GM19455 (cell line): ENCODE measurements around the gene PKM.
"Not testable (repeated sequence)": the region's sequence is repeated elsewhere in the genome, so short reads cannot be mapped to it uniquely, and the experiment has no call there.

Source experiments
- ATAC-seq: cut with Tn5 transposase; IDR thresholded peaks from one replicate; pipeline ENCODE4 v1.9.1; 2021; ENCODE audit not compliant: unreplicated experiment

Gene PKM

GRCh38 chr15:72179950-72180581, 50.9 kb downstream of the PKM start:
- no peak for ATAC-seq

DNA sequence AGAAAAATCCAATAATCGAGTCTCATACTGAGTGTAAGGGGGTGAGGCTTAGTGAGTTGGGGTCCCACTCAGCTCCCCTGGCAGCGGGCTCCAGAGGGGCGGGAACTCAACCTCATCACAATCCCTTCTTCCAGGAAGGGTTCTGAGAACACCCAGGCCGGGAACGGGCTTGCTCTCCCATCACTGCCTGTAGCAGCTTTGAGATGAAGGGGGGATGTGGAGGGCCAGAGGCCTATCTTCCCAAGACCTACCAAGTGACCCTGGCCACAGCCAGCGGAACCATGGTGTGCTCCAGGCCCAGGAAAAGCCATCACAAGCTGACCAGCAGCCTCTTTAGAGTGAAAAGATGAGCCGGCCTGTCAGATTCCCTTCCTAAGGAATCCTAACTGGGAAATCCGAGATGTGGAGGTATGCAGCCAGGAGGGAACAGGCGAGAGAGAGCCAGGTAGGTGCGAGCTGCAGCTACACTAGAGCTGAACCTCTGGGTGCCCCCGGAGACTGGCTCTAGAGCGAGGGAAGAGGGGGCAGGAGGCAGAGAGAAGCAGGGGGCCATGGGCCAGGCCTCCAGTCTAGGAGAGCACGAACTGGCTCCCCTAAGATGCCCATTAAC, 51.9 kb downstream of the PKM start:
- ATAC-seq, result no peak

- no peak for ATAC-seq
Observed at GRCh38 chr15:72176743-72177142, 54.2 kb downstream of the PKM start.

- ATAC-seq, result no peak
Observed at GRCh38 chr15:72176159-72176558, 54.8 kb downstream of the PKM start.

DNA sequence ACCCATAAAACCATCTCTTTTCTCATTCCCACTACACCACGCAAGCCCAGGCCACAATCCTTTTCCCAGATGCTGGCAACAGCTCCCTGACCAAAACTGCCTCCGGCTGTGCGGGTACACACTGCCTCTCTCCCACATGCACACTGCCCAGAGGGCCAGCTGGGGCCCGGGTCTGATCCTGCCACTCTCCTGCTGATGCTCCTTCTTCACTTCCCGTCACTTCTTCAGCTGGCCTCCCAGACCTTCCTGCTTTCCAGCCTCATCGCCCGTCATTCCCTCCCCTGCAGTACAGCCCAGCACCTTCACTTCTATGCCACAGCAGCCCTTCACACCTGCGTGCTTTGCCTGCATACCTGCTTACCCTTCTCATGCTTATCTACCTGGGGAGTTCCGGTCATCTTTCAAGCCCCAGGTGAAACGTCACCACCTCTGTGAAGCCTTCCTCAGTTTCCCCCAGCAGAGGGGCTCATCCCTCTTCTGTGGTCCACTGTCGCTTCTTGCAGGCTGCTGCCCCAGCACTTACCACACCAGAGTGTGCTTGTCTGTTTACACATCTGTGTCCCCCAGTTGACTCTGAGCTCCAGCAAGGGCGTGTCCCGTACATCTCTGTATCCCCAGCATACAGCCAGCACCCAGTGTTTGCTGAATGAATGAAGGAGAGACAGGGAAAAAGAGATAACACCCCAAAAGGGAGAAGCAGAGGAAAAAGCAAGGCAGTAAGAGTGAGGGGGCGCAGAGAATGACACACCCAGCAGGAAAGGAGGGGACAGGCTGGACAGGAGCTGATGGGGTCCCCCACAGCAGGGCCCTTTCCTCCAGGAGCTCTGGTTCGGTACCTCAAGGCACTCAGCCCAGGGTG, 55.6 kb downstream of the PKM start:
- no peak for ATAC-seq

DNA sequence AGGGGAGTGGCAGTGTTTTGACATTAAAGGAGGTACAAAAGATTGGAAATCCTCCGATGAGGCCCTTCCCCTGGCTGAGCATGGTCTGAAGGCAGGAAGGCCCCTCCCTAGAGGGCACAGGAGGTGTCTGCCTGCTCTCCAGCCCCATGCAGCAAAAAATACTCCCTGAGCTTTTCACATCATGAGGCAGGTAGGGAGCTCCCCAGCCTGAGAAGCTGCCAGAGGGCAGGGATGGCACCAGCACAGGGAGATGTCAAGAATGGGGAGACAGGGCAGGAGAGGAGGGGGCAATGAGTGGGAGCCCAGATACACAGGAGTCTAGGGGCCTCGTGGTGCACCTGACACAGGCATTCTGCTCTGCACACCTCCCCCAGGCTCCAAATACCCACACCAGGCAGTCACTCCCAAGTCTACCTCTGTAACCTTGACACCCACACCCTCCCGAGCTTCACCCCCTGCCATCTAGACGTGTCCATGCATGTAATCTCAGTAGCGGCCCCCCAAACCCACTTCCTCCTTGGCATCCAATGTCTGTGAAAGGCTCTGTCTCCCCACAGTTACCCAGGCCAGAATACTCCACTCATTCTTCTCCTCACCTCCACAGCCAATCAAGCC, 56.3 kb downstream of the PKM start:
- no peak for ATAC-seq

DNA sequence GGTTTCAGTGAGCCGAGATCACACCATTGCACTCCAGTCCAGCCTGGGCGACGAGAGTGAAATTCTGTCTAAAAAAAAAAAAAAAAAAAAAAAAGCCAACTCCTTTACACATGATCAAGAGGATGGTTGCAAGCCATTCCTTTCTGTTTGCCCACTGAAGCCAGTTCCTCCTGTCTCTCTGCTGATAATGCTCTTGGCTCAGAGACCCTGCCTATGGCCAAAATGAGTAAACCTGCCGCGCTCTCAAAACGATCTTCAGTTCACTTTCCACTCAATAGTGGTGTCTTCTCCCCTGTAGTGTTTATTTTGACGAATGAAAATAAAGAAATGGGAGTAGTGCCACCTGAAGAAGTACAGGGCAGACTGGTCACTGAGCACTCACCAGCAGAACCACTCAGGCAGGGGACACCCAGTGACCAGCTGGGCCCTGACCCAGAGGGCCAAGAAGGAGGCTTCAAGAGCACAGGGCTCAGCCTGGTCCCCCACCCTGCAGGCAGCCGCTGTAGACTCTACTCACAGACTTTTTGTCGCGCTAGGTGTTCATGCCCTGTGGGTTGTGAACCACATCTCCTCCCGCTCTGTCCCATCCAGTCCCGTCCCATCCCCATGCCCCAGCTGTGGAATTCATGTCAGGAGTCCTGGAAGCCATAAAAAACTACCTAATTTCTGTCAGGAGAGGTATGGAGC, 57.0 kb downstream of the PKM start:
- ATAC-seq, result no peak

GRCh38 chr15:72173401-72173800, 57.6 kb downstream of the PKM start:
- no peak for ATAC-seq

GRCh38 chr15:72172796-72173195, 58.2 kb downstream of the PKM start:
- ATAC-seq, result no peak

DNA sequence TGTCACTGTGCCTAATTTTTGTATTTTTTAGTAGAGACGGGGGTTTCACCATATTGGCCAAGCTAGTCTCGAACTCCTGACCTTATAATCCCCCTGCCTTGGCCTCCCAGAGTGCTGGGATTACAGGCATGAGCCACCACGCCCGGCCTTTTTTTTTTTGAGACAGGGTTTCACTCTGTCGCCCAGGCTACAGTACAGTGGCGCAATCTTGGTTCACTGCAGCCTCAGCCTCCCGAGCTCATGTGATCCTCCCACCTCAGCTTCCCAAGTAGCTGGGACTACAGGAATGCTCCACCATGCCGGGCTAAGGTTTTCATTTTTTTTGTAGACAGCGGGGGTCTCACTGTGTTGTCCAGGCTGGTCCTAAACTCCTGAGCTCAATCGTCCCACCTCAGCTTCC, 59.0 kb downstream of the PKM start:
- ATAC-seq, result not testable (repeated sequence)

DNA sequence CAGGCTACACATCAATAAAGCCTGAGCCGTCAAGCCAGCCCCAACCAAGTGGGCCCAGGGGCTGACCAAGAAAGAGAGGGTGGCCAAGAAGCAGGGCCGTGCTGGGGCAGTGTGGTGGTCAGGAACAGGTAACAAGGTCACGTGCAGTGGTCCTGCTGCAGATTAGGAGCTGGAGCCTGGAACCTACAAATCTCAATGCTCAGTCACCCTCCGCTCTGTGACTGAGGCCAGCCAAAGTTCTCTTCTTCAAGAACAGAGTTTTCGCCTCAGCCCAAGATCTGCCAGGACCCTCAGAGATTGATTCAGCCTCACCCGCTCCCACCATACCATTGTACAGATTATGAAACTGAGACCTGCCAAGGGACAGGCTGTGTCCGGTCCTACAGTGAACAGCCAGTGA, 60.3 kb downstream of the PKM start:
- ATAC-seq, result no peak

DNA sequence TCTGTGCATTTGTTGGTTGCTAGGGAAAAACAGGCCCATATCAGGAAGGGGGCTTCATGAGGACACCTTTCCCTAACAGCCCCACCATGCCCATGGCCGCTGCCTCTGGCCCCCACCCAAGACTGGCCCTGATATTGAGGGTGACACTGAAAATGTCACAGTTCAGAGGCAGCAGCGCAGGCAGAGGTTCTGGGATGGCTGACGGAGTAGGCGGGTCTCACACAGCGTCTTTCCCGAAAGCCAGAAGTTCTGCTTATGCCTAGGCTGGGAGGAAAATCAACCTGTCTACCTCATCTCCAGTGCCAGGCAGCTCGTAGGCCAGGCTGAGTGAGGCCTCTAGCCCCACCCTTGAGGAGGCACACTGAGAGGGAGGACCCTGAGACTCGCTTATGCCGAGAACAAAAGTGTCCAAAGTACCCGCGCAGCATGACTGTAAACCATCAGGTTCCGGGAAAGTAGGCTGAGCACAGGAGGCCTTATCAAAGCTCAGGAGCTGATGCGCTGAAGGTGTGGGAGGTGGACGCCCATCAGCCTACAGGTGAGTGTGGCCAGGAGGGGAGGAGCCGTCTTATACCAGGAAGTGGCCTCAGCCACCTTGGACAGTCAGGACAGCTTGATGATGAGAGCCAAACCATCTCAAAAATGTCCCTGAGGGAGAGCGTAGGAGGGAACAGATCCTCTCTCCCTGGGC, 60.9 kb downstream of the PKM start:
- no peak for ATAC-seq

- ATAC-seq, result no peak
Observed at GRCh38 chr15:72169236-72169920, 61.6 kb downstream of the PKM start.

DNA sequence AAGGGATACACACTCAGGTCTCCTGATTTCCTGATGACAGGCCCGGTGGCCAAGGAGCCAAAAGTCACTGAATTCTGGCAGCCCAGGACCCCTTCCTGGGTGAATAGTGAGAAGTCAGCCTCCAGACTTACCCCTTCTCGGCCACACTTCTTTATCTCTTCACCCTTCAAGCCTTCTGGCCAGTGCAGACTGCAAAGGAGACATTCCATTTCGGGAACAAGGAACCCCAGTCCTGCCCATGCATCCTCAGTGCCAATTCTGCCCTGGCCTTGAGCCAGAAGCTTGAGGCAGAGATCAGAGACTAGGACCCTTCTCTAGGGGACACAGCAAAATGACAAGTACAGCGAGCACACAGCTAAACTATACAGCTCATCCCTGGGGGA, 62.2 kb downstream of the PKM start:
- ATAC-seq, result no peak

DNA sequence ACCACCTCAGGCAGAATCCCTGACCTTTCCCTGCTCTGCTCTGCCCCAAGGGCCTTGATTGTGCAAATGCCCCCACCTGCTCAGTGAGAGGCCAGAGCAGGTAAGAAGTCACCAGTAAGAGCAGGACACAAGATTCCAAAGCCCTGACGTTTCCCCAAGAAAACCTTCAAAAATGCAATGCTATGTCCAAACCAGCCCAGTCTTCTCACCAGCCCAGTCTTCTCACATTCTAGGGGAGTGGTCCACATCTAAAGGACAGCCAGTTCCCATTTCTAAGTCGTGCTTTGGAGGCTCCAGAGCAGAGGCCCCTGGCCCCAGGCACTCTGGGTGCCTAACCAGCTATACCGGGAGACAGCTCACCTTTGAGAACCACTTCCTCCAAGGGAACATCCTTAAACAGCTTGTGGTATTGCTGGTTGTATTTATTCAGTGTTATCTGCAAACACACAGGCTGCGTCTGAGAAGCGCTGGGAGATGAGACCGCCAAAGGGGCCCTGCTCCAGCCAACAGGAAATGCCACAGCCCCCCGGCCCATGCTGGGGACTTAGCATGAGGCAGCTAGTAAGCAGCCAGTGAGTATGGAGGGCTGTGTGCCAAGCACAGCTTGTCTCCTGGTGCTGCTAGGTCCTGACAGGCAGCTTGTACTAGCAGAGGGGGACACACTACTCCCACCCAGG, 62.7 kb downstream of the PKM start:
- no peak for ATAC-seq

- ATAC-seq, result no peak
Observed at GRCh38 chr15:72167445-72167844, 63.5 kb downstream of the PKM start.

GRCh38 chr15:72166716-72167417, 64.1 kb downstream of the PKM start:
- ATAC-seq, result no peak

GRCh38 chr15:72163719-72164118, 67.3 kb downstream of the PKM start:
- ATAC-seq, result no peak

DNA sequence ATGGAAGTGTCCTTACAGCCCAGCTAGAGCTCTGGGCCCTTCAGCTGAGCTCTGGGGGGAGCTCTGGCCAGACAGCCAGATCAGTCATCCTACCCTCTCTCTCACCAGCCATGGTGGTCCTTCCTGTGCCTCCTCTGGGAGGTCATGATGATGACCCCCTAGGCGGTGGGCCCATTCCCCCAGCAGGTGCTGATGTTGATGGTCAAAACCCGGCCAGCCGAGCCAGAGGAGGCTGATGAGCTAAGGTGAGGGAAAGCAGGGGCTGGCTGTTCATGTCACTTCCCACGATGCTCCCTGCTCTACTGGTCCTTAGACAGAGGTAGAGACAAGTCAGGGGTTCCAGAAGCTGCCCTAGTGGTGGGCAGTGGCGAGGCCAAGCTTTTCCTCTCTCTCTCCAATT, 68.4 kb downstream of the PKM start:
- ATAC-seq, result no peak
